ENCODE results near the gene DBNDD1. TPM values are rescaled to one million over a fixed set of nuclear protein-coding genes. Genes with fewer than 3 reads are reported as not detected.
"Not testable (repeated sequence)": the region's sequence is repeated elsewhere in the genome, so short reads cannot be mapped to it uniquely, and the experiment has no call there.

Gene DBNDD1
- total and polyA plus RNA-seq, 2 experiments from 2014 or later = 1.4 to 3.1 TPM

GRCh38 chr16:90000733-90001427 is 18.4 kb downstream of the DBNDD1 start:
- Histone ChIP-seq H3K4me2 (ENCODE audit: unreplicated experiment) (no peak overlapping the region), H3K9ac (no peak overlapping the region), H3K9me2 (ENCODE audit: insufficient read depth) (no peaks in the 10 kb centered on the region), H3K4me3 (no peak overlapping the region), H3K27ac (no peak overlapping the region), H3K36me3 (ENCODE audit: low read depth) (no peaks in the 10 kb centered on the region), H2AFZ (no peak overlapping the region), H3K79me2 (ENCODE audit: insufficient read depth) (no peaks in the 10 kb centered on the region), H4K20me1 (ENCODE audit: insufficient read depth) (0 out of 2 replicates have a peak, but pooled peaks cover 2% of the 10 kb centered on the region), H3F3A (ENCODE audit: insufficient read depth) (peaks cover 35% of the 10 kb centered on the region), H3K9me3 (ENCODE audit: low read depth) (no peaks in the 10 kb centered on the region), H3K27me3 (replicated peaks; ENCODE audit: insufficient read depth) (no peaks in the 10 kb centered on the region), H3K4me1 (ENCODE audit: insufficient read depth) (no peaks in the 10 kb centered on the region)
- TF ChIP-seq EZH2phosphoT487 (IDR thresholded peaks at IDR 0.05; ENCODE audit: insufficient read depth, low read depth) (no peak), EZH2 (IDR thresholded peaks at IDR 0.05; ENCODE audit: insufficient read depth, poor library complexity, severe bottlenecking) (no peak)
- in situ Hi-C loops (cut with MboI) = no loop called here
- 84 to 87% methylated on average over 19 of the region's 19 CpGs for WGBS, 2 experiments (ENCODE audit: low coverage in 1 of 2, low lambda C conversion rate in 2 of 2, missing lambda C conversion rate in 2 of 2)
- DNase-seq = no peak

- no peaks in the 10 kb centered on the region for H3K4me1 ChIP-seq (ENCODE audit: insufficient read depth)
- no peak for TF ChIP-seq EZH2phosphoT487 (IDR thresholded peaks at IDR 0.05; ENCODE audit: insufficient read depth, low read depth)
- no peak for TF ChIP-seq EZH2 (IDR thresholded peaks at IDR 0.05; ENCODE audit: insufficient read depth, poor library complexity, severe bottlenecking)
- H3K79me2 ChIP-seq (ENCODE audit: insufficient read depth) = no peaks in the 10 kb centered on the region
- H3K9me3 ChIP-seq (ENCODE audit: low read depth) = no peaks in the 10 kb centered on the region
- H2AFZ ChIP-seq = no peak overlapping the region
- H3K4me2 ChIP-seq (ENCODE audit: unreplicated experiment) = no peak overlapping the region
- H3K27ac ChIP-seq = no peak overlapping the region
- H3K9ac ChIP-seq = no peak overlapping the region
- 0 out of 2 replicates have a peak, but pooled peaks cover 5% of the 10 kb centered on the region for H4K20me1 ChIP-seq (ENCODE audit: insufficient read depth)
- 94% methylated on average over 37 to 38 of the region's 38 CpGs for WGBS, 2 experiments (ENCODE audit: low coverage in 1 of 2, low lambda C conversion rate in 2 of 2, missing lambda C conversion rate in 2 of 2)
- H3K9me2 ChIP-seq (ENCODE audit: insufficient read depth) = no peaks in the 10 kb centered on the region
- H3F3A ChIP-seq (ENCODE audit: insufficient read depth) = peaks cover 43% of the 10 kb centered on the region
- H3K36me3 ChIP-seq (ENCODE audit: low read depth) = no peaks in the 10 kb centered on the region
- H3K4me3 ChIP-seq = no peak overlapping the region
- no peak for DNase-seq
- H3K27me3 ChIP-seq (replicated peaks; ENCODE audit: insufficient read depth) = no peaks in the 10 kb centered on the region
- in situ Hi-C loops (cut with MboI) = no loop called here
Observed at GRCh38 chr16:89999831-90000574, 19.3 kb downstream of the DBNDD1 start.

DNA sequence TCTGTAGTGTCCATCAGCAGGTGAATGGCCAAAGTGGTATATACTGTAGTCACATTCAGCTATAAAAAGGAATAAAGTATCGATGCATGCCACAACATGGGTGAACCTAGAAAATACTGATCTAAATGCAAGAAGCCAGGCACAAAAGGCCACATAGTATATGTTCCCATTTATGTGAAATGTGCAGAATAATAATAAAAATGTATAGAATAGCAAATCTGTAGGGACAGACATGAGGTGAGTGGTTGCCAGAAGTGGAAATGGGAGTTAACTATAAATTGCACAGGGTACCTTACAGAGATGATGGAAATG is 23.1 kb downstream of the DBNDD1 start:
- H3F3A ChIP-seq (ENCODE audit: insufficient read depth) = peaks cover 82% of the 10 kb centered on the region
- no peak overlapping the region for H3K4me2 ChIP-seq (ENCODE audit: unreplicated experiment)
- H3K27me3 ChIP-seq (replicated peaks; ENCODE audit: insufficient read depth) = no peaks in the 10 kb centered on the region
- in situ Hi-C loops (cut with MboI) = no loop called here
- peaks cover 26% of the 10 kb centered on the region for H3K36me3 ChIP-seq (ENCODE audit: low read depth)
- WGBS, 2 experiments (ENCODE audit: low coverage in 1 of 2, low lambda C conversion rate in 2 of 2, missing lambda C conversion rate in 2 of 2) = 91 to 97% methylated on average over 1 of the region's 1 CpG
- TF ChIP-seq EZH2phosphoT487 (IDR thresholded peaks at IDR 0.05; ENCODE audit: insufficient read depth, low read depth) (no peak), EZH2 (IDR thresholded peaks at IDR 0.05; ENCODE audit: insufficient read depth, poor library complexity, severe bottlenecking) (no peak)
- H4K20me1 ChIP-seq (ENCODE audit: insufficient read depth) = 0 out of 2 replicates have a peak, but pooled peaks cover 5% of the 10 kb centered on the region
- no peaks in the 10 kb centered on the region for H3K9me2 ChIP-seq (ENCODE audit: insufficient read depth)
- no peaks in the 10 kb centered on the region for H3K9me3 ChIP-seq (ENCODE audit: low read depth)
- no peaks in the 10 kb centered on the region for H3K79me2 ChIP-seq (ENCODE audit: insufficient read depth)
- no peaks in the 10 kb centered on the region for H3K4me1 ChIP-seq (ENCODE audit: insufficient read depth)
- H3K4me3 ChIP-seq = no peak overlapping the region
- peak overlapping the region; percentile 76 for H3K27ac ChIP-seq
- no peak overlapping the region for H3K9ac ChIP-seq
- DNase-seq = no peak
- no peak overlapping the region for H2AFZ ChIP-seq

- WGBS, 2 experiments (ENCODE audit: low coverage in 1 of 2, low lambda C conversion rate in 2 of 2, missing lambda C conversion rate in 2 of 2) = 59 to 76% methylated on average over 5 to 7 of the region's 7 CpGs
- H3K9me2 ChIP-seq (ENCODE audit: insufficient read depth); H3K9me3 ChIP-seq (ENCODE audit: low read depth); H3K27me3 ChIP-seq (replicated peaks; ENCODE audit: insufficient read depth); H3K9ac ChIP-seq; H4K20me1 ChIP-seq (ENCODE audit: insufficient read depth); H3K4me1 ChIP-seq (ENCODE audit: insufficient read depth); H2AFZ ChIP-seq; H3K4me2 ChIP-seq (ENCODE audit: unreplicated experiment); in situ Hi-C loops (cut with MboI); H3K79me2 ChIP-seq (ENCODE audit: insufficient read depth); H3K4me3 ChIP-seq: not testable (repeated sequence)
- Histone ChIP-seq H3K36me3 (ENCODE audit: low read depth) (peaks cover 26% of the 10 kb centered on the region), H3K27ac (peak overlapping the region; percentile 76), H3F3A (ENCODE audit: insufficient read depth) (peaks cover 83% of the 10 kb centered on the region)
- peak; percentile 85 for DNase-seq
Observed at GRCh38 chr16:89995475-89996177, 23.6 kb downstream of the DBNDD1 start.

GRCh38 chr16:89994721-89995474 is 24.4 kb downstream of the DBNDD1 start:
- H3F3A ChIP-seq (ENCODE audit: insufficient read depth) = peaks cover 83% of the 10 kb centered on the region
- H3K27me3 ChIP-seq (replicated peaks; ENCODE audit: insufficient read depth); H3K4me1 ChIP-seq (ENCODE audit: insufficient read depth); H3K9ac ChIP-seq; H3K79me2 ChIP-seq (ENCODE audit: insufficient read depth); H3K4me3 ChIP-seq; H3K9me2 ChIP-seq (ENCODE audit: insufficient read depth); H3K4me2 ChIP-seq (ENCODE audit: unreplicated experiment); H3K9me3 ChIP-seq (ENCODE audit: low read depth); H4K20me1 ChIP-seq (ENCODE audit: insufficient read depth); in situ Hi-C loops (cut with MboI); H2AFZ ChIP-seq: not testable (repeated sequence)
- WGBS, 2 experiments (ENCODE audit: low coverage in 1 of 2, low lambda C conversion rate in 2 of 2, missing lambda C conversion rate in 2 of 2) = 52 to 64% methylated on average over 6 to 8 of the region's 8 CpGs
- H3K27ac ChIP-seq = peak overlapping the region; percentile 76
- peak; percentile 80 for DNase-seq
- H3K36me3 ChIP-seq (ENCODE audit: low read depth) = peaks cover 26% of the 10 kb centered on the region
